Cerebellar cortex (tissue), 1 donor: ENCODE measurements around the gene CTTNBP2.

Source experiments
- DNase-seq: peaks from one replicate; pipeline ENCODE4 v3.0.0-alpha.2; 2015; ENCODE audit warnings: low spot score

CTTNBP2 gene

GRCh38 chr7:117818232-117818631 is 55.0 kb downstream of the CTTNBP2 start:
- DNase-seq: no peak

GRCh38 chr7:117816727-117817126 is 56.5 kb downstream of the CTTNBP2 start:
- DNase-seq: no peak

GRCh38 chr7:117811696-117812095 is 61.5 kb downstream of the CTTNBP2 start:
- no peak for DNase-seq

DNA sequence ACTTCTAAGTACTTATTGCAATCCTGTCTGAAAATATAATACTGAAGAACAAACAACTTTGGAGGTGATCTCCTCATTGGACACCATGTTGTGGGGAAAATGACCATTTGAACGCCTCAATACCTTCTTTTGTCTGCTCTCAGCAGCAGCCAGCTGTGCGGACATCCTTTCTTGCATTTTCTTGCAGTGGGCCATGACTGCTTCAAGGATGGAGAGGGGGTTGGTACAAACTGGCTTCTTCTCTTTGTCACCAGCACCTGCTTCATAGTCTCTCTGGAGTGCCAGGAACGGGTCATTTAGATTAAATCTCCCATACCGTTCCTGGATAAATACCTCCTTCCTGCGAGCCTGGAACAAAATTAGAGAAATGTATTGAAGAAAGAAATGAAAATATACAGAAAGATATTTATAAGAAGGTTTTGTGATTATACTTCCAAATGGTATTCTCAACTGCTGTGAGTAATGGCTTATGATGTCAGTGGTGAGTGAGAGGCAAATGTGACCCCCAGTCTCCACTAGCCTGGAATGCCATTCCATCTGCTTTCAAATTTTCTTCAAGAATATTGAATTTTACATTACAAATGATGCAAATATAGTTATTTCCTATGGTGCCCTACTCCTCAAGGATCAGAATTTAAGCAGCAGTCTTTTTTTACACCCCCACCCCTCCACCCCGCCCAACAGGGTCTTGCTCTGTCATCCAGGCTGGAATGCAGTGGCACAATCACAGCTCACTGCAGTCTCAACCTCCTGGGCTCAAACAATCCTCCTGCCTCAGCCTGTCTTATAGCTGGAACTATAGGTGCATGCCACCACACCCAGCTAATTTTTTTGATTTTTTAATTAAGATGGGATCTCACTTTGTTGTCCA is 62.4 kb downstream of the CTTNBP2 start:
- no peak for DNase-seq

- no peak for DNase-seq
Observed at GRCh38 chr7:117809958-117810357, 63.3 kb downstream of the CTTNBP2 start.

DNA sequence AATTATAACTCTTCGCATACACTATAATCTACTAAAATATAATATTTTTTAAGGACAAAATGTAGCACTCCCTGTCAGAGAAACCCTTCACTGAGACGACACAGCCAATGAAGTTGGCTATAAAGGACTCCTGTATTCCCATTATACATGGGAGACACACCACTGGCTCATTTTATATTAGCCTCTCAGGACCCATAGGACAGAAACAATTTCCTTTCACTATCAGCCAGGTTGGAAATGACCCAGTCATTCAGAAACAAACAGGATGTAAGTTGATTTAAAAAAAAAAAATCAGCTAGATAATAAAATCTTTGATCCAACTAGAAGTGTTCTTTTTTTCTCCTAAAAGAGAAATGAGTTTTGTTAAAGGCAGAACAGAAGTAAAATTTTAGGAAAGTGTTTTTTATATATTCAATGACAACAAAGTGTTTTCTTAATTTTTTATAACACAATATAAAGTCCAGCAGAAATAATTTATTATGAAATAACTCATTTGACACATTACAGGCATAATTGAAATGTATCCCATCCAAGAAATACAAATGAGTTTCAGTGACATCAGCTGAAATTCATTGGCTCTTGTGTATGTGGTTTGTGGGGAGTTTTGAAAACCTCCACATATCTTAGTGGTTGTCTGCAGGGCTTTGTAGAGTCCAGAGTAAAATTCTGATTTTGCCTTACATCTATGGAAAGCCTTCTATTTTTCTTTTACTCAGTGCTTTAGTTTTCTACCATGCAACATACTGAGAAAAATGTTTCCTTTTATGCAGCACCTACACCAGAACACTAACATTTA is 64.1 kb downstream of the CTTNBP2 start:
- DNase-seq: no peak

DNA sequence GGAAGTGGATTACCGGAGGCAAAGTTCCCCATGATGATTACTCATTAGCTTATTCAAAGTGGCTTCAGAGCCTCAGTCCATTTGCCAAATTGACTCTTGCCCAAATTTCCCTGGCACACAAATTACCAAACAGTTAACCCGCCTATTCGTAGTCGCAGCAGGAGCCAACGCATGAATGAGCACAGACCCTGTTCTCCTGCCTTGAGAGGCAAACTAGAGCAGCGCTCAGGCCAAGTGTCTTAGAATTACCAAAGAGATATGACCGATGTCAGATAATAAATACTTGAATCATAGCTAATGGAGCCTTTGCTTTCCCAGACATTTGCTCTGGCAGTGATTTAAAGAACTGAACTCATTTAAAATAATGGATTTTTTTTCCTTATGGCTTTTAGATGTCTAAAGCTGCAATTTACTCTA is 64.9 kb downstream of the CTTNBP2 start:
- peak; percentile 97 for DNase-seq

- peak; percentile 27 for DNase-seq
Observed at GRCh38 chr7:117807676-117808075, 65.6 kb downstream of the CTTNBP2 start.

DNA sequence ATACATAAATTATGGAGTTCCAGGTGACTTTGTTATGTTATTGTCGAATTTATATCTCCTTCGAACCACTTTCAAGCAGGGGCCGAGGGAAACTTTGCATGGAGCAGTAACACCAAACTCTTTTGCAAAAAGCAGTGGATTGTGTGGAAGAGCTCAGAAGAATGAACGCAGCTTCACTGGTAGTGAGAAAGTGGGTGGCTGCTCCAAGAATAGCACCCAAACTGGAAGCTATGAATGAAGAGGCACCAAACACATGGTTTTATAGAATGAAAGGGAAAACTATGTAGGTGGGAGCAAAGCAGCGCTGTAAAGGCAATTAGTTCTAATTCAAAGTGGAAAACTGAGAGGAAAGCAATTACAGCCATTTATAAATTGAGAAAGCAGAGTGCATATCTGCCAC is 67.2 kb downstream of the CTTNBP2 start:
- no peak for DNase-seq

DNA sequence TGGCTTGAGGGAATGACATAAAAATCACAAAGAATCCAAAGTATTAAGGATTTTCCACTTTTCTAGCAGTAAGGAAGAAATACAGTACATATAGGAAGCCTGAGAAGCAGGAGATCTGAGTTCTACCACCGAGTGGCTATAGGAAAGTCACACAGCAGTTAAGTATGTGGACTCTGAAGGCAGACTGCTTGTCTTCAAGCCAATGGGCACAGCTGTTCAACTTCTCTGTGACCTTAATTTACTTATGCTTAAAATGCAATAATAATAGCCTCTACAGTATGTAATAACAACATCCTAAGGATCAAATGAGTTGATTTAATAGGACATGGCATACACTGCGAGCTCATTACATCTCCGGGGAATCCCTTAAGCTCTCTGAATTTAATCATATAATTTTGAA is 68.0 kb downstream of the CTTNBP2 start:
- DNase-seq: no peak

DNA sequence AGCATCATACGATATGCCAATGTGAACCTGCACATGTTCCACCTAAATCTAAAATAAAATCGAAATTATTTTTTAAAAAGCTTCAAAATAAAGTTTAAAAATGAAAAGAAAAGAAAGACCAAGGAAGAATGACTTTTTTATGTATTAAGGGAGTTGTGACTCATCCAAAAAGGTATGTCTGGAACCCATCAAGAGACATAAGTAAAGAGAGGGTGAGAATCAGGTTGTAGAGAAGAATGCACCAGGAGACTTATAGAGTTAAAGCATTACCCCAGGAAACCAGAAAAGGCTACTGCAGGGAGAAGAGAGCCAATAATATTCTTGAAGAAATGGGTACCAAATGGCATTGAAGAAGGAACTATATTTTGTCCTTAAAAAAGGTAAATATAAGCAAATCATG is 69.8 kb downstream of the CTTNBP2 start:
- no peak for DNase-seq

GRCh38 chr7:117802660-117803059 is 70.6 kb downstream of the CTTNBP2 start:
- DNase-seq: no peak

DNA sequence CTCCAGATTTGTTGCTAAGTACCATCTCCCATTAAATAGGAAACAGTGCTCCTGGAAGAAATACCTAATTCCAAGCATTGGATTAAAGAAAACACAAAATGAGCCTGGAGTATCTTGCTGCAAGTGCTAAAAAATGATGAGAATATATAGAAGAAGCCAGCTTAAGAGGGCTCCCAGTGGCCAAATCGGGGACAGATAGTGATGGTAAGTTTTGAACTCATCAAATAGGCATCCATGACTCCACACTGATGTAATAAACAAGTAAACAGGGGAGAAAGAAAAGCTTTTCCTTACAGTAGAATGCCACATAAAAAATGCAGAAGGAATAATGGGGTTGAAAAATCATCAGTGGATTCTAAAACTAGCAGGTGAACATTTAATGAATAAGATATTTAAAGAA is 72.4 kb downstream of the CTTNBP2 start:
- DNase-seq: no peak

DNA sequence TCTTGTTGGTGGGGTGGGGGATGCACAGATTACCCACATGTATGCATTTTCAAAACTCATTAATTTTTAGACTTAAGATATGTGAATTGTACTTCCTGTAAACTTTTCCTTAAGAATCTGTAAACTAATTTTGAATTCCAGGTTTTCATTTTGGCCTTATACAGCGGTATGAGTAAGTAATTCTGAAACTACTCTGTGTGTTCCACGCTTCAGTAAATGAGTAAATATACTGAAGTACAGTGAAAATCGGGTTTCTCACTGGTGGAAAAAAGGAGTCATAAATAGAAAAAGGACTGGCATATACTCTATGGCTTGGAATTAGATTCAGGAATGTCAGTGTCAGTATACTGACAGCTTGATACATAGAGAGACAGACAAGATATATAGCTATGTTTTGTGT is 72.8 kb downstream of the CTTNBP2 start:
- no peak for DNase-seq

DNA sequence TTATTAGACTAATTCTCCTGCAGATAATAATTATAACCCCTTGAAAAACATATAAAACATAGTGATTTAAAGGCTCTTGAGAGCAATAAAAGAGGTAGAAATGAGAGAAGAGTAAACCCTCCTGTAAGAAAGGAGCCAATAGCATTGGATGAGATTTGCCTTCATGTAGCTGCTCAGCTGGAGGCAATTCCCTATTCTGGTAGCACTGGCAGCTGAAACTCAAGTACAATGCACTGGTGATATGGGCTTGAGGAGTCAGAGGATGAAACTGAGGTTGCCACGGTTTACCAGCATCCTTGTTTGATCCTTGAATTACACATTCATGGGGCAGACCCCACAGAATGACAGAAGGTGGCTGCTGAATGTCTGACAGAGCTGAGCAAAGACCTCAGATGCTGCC is 76.4 kb downstream of the CTTNBP2 start:
- no peak for DNase-seq

GRCh38 chr7:117793976-117794375 is 79.3 kb downstream of the CTTNBP2 start:
- DNase-seq: no peak

- DNase-seq: no peak
Observed at GRCh38 chr7:117793521-117793920, 79.7 kb downstream of the CTTNBP2 start.

DNA sequence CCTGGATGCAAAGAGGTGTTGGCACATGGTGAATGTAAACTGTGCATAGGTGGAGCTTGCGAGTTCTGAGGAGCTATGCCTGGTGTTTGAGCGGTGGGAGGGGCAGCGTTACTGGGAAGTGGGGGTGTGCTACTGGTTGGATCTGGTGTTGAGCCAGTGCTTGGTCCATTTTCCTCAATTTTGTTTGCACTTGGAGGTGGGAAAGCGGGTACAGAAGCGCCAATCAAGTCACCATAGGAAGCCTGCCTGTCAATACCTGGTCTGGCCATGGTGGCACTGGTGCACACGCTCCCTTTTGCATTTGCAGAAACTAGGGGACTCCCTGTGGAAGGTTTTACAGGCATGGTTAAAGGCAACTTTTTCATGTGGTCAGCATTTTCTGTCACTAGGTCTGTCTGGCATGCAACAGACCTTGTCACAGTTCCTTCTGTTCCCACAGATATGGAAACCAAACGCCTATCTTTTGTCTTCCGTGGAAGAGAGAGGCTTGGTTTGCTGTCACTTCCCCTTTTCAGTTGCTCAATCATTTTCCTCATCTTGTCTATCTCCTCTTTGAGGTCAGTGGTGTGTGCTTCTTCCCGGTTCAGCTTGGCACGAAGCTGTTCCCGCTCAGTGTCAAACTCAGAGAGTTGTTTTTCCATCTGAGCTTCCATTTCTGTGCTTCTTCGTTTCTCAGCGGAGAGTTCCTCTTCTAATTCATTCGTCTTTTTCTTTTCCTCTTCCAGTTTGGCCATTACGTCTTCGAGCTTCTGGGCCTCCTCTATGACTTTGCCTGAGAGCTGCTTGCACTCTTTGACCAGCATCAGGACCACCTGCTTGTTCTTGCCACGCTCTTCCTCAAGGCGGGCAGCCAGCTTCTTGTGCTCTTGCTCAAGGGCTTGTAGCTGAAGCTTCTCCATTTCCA is 81.1 kb downstream of the CTTNBP2 start:
- no peak for DNase-seq

GRCh38 chr7:117790731-117791130 is 82.5 kb downstream of the CTTNBP2 start:
- DNase-seq: no peak

DNA sequence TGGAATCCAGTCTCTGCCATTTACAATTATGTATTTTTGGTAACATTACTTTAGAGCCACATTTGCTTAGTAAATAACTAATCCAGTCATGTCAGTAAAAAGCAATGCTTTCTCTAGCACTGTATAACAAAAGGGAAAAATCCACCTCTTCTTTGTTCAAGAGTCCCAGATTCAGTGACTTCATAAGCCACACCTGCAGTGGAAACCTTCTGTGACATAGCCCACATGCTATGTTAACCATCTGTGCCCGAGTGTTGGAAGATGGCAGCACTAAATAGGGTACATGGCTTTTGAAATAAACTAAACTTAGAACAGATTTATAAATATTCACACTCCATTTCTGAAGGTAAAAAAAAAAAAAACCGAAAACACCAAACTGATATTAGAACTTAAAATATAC is 83.0 kb downstream of the CTTNBP2 start:
- DNase-seq: peak; percentile 79

DNA sequence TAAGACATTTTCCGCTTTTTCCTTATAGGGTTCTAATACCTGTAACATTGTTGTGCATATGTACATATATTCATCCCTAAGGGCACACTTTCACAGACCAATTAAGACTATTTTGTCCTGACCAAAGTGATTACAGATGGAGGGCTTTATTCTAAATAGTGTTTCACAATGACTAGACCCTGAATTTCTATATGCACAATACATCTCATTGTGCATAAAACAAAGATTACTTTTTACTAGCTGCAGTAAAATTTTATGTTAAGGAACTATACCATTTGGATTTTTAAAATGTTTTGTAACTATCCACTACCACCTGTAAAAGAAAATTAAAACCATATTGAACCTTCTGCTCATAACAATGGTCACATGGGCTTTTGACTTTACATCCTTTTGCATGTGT is 87.8 kb downstream of the CTTNBP2 start:
- DNase-seq: no peak

DNA sequence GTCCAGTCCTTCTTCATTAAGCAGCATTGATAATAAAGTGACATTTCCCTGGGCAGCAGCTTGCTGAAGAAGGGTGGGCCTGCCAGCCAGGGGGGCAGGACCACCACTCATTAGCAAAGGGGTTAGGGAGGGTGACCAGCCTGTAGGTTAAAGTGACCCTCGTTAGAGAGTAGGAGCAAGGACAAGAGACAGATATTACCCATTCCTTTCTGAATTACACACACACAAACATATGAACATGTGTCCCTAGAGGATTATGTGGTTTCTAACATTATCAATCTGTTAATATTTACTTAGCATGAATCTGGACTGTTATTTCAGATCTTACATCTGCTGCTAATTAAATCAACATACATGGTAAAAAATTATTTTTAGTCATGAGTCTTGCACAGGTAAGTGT is 88.9 kb downstream of the CTTNBP2 start:
- no peak for DNase-seq
